Activated naive CD4-positive, alpha-beta T cell treated with anti-CD3 and anti-CD28 coated beads for 36 hours (primary cell): ENCODE data around the gene STUB1. TPM values are rescaled to one million over a fixed set of nuclear protein-coding genes. Genes with fewer than 3 reads are reported as not detected.
"Not testable (repeated sequence)": the region's sequence is repeated elsewhere in the genome, so short reads cannot be mapped to it uniquely, and the experiment has no call there.

ENCODE experiments used
- CTCF ChIA-PET: fragments of 350-600 bp; sonication (Branson Sonifier 250); formaldehyde crosslinking; loops from one replicate; lab custom pipeline; 2021; ENCODE audit warnings: antibody characterized with exemption; lab: Charles Lee
- DNase-seq: peaks from one replicate; pipeline ENCODE4 v3.0.0-alpha.2; 2020
- H3K27ac Mint-ChIP-seq: one replicate; pipeline ENCODE4 v1.8.0; 2021; ENCODE audit warnings: mild to moderate bottlenecking, mixed read lengths
- H3K27me3 Mint-ChIP-seq: one replicate; pipeline ENCODE4 v1.8.0; 2021; ENCODE audit warnings: low read depth, mixed read lengths
- H3K36me3 Mint-ChIP-seq: one replicate; pipeline ENCODE4 v1.8.0; 2021; ENCODE audit warnings: low read depth, mixed read lengths
- H3K4me1 Mint-ChIP-seq: one replicate; pipeline ENCODE4 v1.8.0; 2021; ENCODE audit warnings: low read depth, mixed read lengths
- H3K4me3 Mint-ChIP-seq: one replicate; pipeline ENCODE4 v1.8.0; 2021; ENCODE audit warnings: mild to moderate bottlenecking, moderate library complexity, mixed read lengths
- H3K9me3 Mint-ChIP-seq: one replicate; pipeline ENCODE4 v1.8.0; 2021; ENCODE audit warnings: mixed read lengths
- intact Hi-C: fragments of 100-400 bp; cut with micrococcal nuclease; formaldehyde crosslinking; loops from one replicate; pipeline ENCODE4 v1.15.1; 2023
- total RNA-seq, 2 experiments: library from RNA; stranded (reverse); gene quantifications; one replicate each; pipeline ENCODE4 v1.2.3, GENCODE V29; 2021

Gene STUB1
- total RNA-seq, 2 experiments from 2014 or later: 40.3 to 44.1 TPM

DNA sequence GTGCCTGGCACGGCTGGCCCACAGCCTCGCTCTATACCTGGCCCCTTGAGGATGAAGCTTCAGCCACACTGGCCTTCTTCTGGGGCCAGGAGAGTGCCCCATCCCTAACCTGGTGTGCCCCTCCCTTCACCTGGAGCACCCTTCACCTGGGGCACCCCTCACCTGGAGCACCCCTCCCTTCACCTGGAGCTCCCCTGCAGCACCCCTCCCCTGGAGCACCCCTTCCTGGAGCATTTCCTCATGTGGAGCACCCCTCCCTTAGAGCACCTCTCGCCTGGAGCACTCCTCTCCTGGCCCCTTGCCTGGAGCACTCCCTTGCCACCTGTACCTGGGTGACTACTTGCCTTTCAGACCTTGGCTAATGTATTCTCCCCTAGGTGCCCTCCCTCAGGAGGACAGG lies 27.8 kb downstream of the STUB1 start:
- H3K4me3 Mint-ChIP-seq: no peak overlapping the region
- intact Hi-C loops: no loop called here
- CTCF ChIA-PET: interaction anchor here (0.8 kb wide), 1 partner anchor 12 kb away, joined by 3 read pairs; no protein-coding TSS in a partner anchor

DNA sequence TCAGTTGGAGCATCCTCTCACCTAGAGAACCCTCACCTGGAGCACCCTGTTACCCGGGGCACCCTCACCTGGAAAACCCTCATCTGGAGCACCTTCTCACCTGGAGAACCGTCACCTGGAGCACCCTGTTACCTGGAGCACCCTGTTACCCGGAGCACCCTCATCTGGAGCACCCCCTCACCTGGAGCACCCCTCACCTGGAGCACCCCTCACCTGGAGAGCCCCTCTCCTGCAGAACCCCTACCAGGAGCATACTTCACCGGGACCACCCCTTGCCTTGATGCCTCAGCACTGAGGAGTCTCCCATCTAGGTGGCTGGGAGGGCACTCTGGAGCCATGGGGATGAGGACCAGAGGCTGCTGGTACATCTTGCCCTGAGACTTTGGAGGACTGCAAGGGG lies 28.7 kb downstream of the STUB1 start:
- H3K9me3 Mint-ChIP-seq: no peaks in the 10 kb centered on the region
- H3K4me1 Mint-ChIP-seq: peaks cover 2% of the 10 kb centered on the region
- no peak for DNase-seq
- H3K27ac Mint-ChIP-seq: no peak overlapping the region
- H3K4me3 Mint-ChIP-seq: no peak overlapping the region
- intact Hi-C loops: no loop called here
- peaks cover 51% of the 10 kb centered on the region for H3K27me3 Mint-ChIP-seq
- CTCF ChIA-PET: interaction anchor here (2.2 kb wide), 1 partner anchor 76 kb away, joined by 10 read pairs; no protein-coding TSS in a partner anchor
- no peaks in the 10 kb centered on the region for H3K36me3 Mint-ChIP-seq

More for the DNA sequence above, 27.8 kb downstream of the STUB1 start:
- Mint-ChIP-seq H3K27ac (no peak overlapping the region), H3K9me3 (no peaks in the 10 kb centered on the region), H3K4me1 (peaks cover 2% of the 10 kb centered on the region), H3K27me3 (peaks cover 53% of the 10 kb centered on the region), H3K36me3 (no peaks in the 10 kb centered on the region)
- DNase-seq: no peak

DNA sequence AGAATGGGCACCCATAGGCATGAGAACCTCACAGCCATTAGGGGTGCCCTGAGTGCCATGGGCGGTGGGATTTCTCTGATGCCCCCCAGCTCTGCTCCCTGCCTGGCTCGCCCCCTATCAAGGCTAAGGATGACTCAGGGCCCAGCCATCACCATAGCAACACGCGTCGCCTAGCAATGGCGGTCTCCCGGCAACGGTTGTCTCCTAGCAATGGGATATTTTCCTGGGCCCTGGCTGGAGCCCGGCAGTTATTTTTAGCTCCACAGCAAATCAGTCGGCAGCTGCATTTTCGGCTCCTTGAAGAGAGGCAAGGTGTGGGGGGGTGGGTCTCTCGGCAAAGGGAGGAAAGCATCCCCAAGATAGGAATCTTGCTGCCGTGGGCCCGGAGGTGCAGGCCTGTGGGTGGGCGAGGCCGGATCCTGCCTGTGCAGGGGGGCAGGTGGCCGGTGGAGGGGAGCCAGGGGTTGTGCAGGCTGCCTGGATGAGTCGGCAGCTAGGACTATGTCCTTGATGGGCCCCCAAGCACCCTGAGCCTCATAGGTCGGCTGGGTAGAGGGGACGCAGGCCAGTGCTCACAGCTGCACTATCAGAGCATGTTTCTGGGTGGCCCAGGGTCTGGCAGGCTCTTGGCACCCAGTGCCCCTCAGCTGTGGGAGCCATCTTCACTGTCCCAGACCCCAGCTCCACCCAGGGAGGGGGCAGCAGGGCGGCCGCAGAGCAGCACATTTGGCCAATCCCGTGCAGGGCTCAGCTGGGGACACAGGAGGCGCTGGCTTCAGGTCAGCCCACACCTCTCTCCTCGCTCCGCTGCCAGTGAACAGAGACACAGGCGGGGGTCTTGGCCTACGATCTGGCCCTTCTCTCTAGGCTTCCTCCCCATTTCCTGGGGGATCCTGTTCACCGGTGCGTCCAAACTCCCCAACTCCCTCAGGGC lies 29.6 kb downstream of the STUB1 start:
- peaks cover 2% of the 10 kb centered on the region for H3K4me1 Mint-ChIP-seq
- no peak overlapping the region for H3K4me3 Mint-ChIP-seq
- intact Hi-C loops: loop anchor here (5.0 kb wide), 1 partner anchor 347 kb away; no protein-coding TSS in a partner anchor
- no peak for DNase-seq
- peaks cover 49% of the 10 kb centered on the region for H3K27me3 Mint-ChIP-seq
- no peak overlapping the region for H3K27ac Mint-ChIP-seq
- no peaks in the 10 kb centered on the region for H3K36me3 Mint-ChIP-seq
- H3K9me3 Mint-ChIP-seq: no peaks in the 10 kb centered on the region
- CTCF ChIA-PET: interaction anchor here (1.1 to 2.2 kb wide), 2 partner anchors 73 to 75 kb away, joined by 3 to 10 read pairs; no protein-coding TSS in a partner anchor

DNA sequence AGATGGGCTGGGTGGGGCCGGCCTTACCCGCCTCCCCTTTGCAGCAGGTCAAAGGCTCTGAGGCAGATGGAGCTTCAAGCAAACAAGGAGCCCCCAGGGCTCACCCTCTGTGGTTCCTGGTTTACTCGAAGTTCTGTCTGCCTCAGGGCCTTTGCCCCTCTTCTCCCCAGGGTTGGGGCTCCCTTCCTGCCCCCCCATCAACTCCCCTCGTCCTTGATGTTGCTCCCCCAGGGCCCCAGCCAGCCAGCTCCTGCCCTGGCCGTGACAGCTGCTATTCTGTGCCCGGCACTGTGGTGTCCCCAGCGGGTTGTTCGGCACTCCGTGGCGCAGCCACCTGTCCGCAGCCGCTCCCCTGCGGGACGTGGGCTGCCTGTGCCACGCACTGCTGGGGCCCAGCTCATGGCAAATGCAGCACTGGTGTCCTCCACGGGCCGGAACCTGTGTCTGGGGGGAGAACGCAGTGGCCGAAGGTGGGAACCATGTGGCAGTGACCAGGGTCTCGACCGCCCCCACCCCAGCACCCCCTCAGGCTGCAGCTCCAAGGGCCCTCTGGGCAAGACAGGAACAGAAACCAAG lies 30.4 kb downstream of the STUB1 start:
- Mint-ChIP-seq H3K36me3 (no peaks in the 10 kb centered on the region), H3K27me3 (peaks cover 49% of the 10 kb centered on the region), H3K4me1 (peaks cover 2% of the 10 kb centered on the region), H3K9me3 (no peaks in the 10 kb centered on the region), H3K4me3 (no peak overlapping the region), H3K27ac (no peak overlapping the region)
- no peak for DNase-seq
- intact Hi-C loops: loop anchor here (1.0 to 5.0 kb wide), 2 partner anchors 75 to 347 kb away; no protein-coding TSS in a partner anchor
- CTCF ChIA-PET: interaction anchor here (1.1 to 2.4 kb wide), 3 partner anchors 11 to 74 kb away, joined by 3 to 25 read pairs (median 10); partner anchors contain the start of gene ANTKMT

DNA sequence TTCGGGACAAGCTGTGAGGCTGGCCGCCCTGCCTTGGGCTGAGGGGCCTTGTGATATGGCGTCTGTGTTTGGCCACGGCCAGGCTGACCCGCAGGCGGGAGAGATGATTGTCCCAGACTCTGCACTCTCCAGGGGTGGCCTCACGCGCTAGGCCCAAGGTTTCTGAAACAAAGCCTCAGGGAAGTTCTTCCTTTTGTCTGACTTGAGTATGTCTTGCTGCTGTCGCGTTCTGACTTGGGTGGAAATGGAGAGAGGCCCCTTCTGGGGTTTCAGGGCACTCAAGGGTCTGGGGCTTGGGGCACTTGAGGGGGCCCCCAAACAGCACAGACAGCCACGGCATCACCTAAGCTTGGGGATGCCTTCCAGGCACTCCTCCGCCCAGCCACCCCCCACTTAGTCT lies 30.9 kb downstream of the STUB1 start:
- DNase-seq: no peak
- H3K4me1 Mint-ChIP-seq: peaks cover 2% of the 10 kb centered on the region
- no peaks in the 10 kb centered on the region for H3K36me3 Mint-ChIP-seq
- H3K27me3 Mint-ChIP-seq: peaks cover 51% of the 10 kb centered on the region
- H3K4me3 Mint-ChIP-seq: no peak overlapping the region
- H3K27ac Mint-ChIP-seq: no peak overlapping the region
- intact Hi-C loops: loop anchor here (1.0 to 5.0 kb wide), 2 partner anchors 74 to 346 kb away; no protein-coding TSS in a partner anchor
- CTCF ChIA-PET: interaction anchor here (1.1 to 2.4 kb wide), 4 partner anchors 10 to 74 kb away, joined by 3 to 25 read pairs (median 9); partner anchors contain the start of gene ANTKMT
- H3K9me3 Mint-ChIP-seq: no peaks in the 10 kb centered on the region

DNA sequence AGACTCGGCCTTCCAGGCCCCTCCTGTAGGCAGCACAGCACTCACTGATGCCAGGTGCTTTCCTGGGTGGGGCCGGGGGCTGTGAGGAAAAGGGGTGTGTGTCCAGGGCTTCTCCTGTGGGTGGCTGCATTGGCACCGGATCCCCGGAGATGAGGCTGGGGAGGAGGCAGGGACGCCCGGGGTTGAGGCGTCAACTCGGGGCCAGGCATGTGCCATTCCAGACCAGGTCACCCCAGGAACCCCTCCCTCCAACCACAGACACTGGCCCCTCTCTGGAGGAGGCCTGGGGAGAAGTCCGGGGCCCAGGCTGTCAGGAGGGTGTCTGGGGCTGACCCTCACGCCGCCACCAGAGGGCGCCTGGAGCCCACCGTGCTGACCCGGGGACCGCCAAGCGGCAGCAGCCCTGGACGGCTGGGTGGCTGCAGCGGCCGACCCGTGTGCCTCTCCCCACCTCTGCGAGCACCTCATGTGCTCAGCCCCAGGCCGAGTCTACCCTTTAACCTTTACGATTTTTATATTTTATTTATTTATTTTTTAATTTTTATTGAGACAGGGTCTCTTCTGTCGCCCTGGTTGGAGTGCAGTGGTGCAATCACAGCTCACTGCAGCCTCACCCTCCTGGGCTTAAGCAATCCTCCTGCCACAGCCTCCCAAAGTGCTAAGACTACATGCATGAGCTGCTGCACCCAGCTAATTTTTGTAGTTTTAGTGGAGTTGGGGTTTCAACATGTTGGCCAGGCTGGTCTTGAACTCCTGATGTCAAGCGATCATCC lies 31.5 kb downstream of the STUB1 start:
- no peak overlapping the region for H3K27ac Mint-ChIP-seq
- no peaks in the 10 kb centered on the region for H3K36me3 Mint-ChIP-seq
- H3K27me3 Mint-ChIP-seq: peaks cover 45% of the 10 kb centered on the region
- H3K4me3 Mint-ChIP-seq: no peak overlapping the region
- intact Hi-C loops: loop anchor here (1.0 to 5.0 kb wide), 2 partner anchors 74 to 346 kb away; no protein-coding TSS in a partner anchor
- CTCF ChIA-PET: interaction anchor here (0.5 to 2.8 kb wide), 23 partner anchors 8 to 580 kb away, joined by 3 to 55 read pairs (median 4); partner anchors contain the start of genes ANTKMT, CCDC78, CHTF18 and RPUSD1
- peaks cover 3% of the 10 kb centered on the region for H3K4me1 Mint-ChIP-seq
- no peaks in the 10 kb centered on the region for H3K9me3 Mint-ChIP-seq
- peak; percentile 82 for DNase-seq

DNA sequence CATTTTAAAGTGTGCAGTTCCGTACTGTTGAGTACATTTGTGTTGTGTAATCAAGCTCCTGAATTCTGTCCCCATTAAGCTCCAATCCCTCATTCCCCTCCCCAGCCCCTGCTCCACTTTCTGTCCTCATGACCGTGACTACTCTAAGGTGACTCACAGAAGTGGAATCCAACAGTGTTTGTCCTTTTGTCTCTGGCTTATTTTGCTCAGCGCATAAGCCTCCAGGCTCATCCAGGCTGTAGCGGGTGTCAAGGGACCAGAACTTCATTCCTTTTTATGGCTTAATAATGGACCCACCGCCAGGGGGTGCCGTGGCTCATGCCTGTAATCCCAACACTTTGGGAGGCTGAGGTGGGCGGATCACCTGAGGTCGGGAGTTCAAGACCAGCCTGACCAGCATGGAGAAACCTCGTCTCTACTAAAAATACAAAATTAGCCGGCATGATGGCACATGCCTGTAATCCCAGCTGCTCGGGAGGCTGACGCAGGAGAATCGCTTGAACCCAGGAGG lies 32.6 kb downstream of the STUB1 start:
- H3K27me3 Mint-ChIP-seq: peaks cover 37% of the 10 kb centered on the region
- DNase-seq: peak; percentile 77
- H3K27ac Mint-ChIP-seq: not testable (repeated sequence)

DNA sequence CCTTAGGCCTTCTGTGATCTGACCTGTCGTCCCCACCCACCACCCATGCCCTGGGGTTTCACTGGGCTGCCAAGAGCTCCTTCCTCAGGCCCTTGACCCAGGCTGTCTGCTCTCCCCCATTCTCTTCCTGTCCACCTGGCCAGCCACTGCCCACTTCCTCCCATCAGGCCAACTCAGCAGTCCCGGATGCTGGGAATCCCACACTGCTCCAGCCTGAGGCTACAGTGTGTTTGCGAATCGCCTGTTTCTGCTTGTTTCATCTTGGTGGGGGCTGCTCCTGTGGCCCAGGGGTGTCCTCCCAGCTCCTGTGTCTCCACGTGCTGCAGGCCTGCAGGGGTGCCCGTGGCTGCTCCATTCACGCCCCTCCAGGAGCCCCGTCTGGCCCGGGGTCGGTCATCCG lies 33.9 kb downstream of the STUB1 start:
- no peak overlapping the region for H3K4me3 Mint-ChIP-seq
- H3K27ac Mint-ChIP-seq: no peak overlapping the region
- no peak for DNase-seq
- peaks cover 27% of the 10 kb centered on the region for H3K27me3 Mint-ChIP-seq
- H3K4me1 Mint-ChIP-seq: peaks cover 4% of the 10 kb centered on the region
- CTCF ChIA-PET: interaction anchor here (0.6 to 2.8 kb wide), 3 partner anchors 38 to 76 kb away, joined by 3 to 55 read pairs (median 4); partner anchors contain the start of genes CHTF18 and RPUSD1
- no peaks in the 10 kb centered on the region for H3K36me3 Mint-ChIP-seq
- intact Hi-C loops: loop anchor here (5.0 kb wide), 1 partner anchor 343 kb away; no protein-coding TSS in a partner anchor
- no peaks in the 10 kb centered on the region for H3K9me3 Mint-ChIP-seq

More for the DNA sequence above, 32.6 kb downstream of the STUB1 start:
- CTCF ChIA-PET: interaction anchor here (0.5 to 2.8 kb wide), 18 partner anchors 9 to 581 kb away, joined by 3 to 55 read pairs (median 4); partner anchors contain the start of genes ANTKMT, CCDC78, CHTF18 and RPUSD1
- H3K4me1 Mint-ChIP-seq, H3K9me3 Mint-ChIP-seq, H3K4me3 Mint-ChIP-seq, H3K36me3 Mint-ChIP-seq: not testable (repeated sequence)
- intact Hi-C loops: loop anchor here (5.0 kb wide), 1 partner anchor 345 kb away; no protein-coding TSS in a partner anchor

DNA sequence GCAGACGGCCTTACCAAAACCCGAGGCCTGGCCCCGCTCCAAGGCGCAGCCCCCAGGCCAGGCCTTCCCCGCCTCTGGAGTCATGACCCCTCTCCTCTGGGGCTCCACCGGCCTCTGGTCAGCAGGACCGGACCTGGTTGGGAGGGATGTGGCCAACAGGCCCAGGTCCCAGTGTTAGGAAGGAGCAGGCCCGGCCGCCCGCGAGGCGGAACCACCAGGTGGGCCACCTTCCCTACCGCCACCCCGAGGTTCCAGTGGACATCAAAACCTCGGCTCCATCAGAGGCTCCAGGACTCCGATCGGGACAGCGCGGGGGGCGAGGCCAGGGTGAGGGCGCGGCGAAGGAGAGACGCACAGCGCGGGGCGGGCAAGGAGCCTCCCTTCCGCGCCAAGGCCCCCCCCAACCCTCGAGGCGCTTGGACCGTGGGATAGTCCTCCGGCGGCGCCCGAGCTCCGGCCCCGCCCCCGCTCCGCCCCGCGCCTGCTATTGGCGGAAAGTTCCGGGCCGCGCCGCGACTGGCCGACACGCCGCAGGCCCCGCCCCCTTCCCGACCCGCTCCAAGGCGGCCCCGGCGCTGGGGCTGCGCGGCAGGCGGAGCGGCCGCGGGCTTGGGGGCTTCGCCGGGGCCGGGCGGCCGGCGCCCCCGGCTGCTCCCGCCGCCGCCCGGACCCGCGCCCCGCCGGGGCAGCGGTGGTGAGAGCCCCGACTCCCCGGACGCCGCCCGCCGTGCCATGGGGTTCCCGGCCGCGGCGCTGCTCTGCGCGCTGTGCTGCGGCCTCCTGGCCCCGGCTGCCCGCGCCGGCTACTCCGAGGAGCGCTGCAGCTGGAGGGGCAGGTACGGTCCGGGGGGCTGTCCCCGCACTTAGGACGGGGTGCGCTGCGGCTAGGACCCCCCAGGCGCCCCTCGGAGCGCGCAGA lies 34.6 kb downstream of the STUB1 start, which contains the start of gene METRN:
Gene METRN (plus strand): TSS at position 561 of the 919 bp plus-strand sequence. CDS start 172 bp downstream, at position 733.
- peak; percentile 87 for DNase-seq
- no peaks in the 10 kb centered on the region for H3K36me3 Mint-ChIP-seq
- peaks cover 22% of the 10 kb centered on the region for H3K27me3 Mint-ChIP-seq
- peaks cover 10% of the 10 kb centered on the region for H3K4me1 Mint-ChIP-seq
- H3K4me3 Mint-ChIP-seq: peak within 1 kb of the TSS; percentile 53
- H3K9me3 Mint-ChIP-seq: no peaks in the 10 kb centered on the region
- H3K27ac Mint-ChIP-seq: no peak within 1 kb of the TSS
- intact Hi-C loops: loop anchor here (5.0 kb wide), 1 partner anchor 342 kb away; no protein-coding TSS in a partner anchor
- CTCF ChIA-PET: interaction anchor here (1.2 to 1.7 kb wide), 3 partner anchors 19 to 70 kb away, joined by 3 to 7 read pairs (median 4); no protein-coding TSS in a partner anchor

DNA sequence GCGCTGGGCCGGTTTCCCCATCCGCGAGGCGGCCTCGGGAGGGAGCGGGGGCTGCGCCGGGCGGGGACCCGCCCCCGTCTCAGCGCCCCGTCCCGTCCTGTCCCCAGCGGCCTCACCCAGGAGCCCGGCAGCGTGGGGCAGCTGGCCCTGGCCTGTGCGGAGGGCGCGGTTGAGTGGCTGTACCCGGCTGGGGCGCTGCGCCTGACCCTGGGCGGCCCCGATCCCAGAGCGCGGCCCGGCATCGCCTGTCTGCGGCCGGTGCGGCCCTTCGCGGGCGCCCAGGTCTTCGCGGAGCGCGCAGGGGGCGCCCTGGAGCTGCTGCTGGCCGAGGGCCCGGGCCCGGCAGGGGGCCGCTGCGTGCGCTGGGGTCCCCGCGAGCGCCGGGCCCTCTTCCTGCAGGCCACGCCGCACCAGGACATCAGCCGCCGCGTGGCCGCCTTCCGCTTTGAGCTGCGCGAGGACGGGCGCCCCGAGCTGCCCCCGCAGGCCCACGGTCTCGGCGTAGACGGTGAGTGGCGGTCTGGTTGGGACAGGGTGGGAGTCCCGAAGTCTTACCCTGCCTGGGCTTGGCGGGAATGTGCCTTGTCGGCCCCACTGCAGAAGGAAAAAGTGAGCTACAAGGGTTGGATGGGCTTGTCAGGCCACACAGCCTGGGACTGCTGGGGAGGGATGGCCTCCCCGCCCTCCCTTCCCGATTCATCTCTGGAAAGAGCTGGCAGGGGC lies 35.4 kb downstream of the STUB1 start:
- Mint-ChIP-seq H3K4me1 (peaks cover 16% of the 10 kb centered on the region), H3K27ac (no peak overlapping the region), H3K9me3 (no peaks in the 10 kb centered on the region), H3K4me3 (peak overlapping the region; percentile 53), H3K27me3 (peaks cover 19% of the 10 kb centered on the region), H3K36me3 (no peaks in the 10 kb centered on the region)
- intact Hi-C loops: no loop called here
- DNase-seq: no peak
- CTCF ChIA-PET: interaction anchor here (1.2 to 1.7 kb wide), 5 partner anchors 10 to 69 kb away, joined by 3 to 7 read pairs (median 3); partner anchors contain the start of gene CCDC78
